CD4-positive, alpha-beta T cell treated with Interferon gamma for 1 hour (primary cell): ENCODE measurements around the gene MYO16.

ENCODE experiments used
- DNase-seq: peaks from one replicate; pipeline ENCODE4 v3.0.0-alpha.2; 2020

Gene MYO16

GRCh38 chr13:109139346-109139745 lies 509.9 kb downstream of the MYO16 start:
- DNase-seq = no peak

- no peak for DNase-seq
Observed at GRCh38 chr13:109140054-109140453, 510.6 kb downstream of the MYO16 start.

GRCh38 chr13:109140479-109141349 lies 511.3 kb downstream of the MYO16 start:
- DNase-seq = no peak

GRCh38 chr13:109141706-109142105 lies 512.3 kb downstream of the MYO16 start:
- no peak for DNase-seq

GRCh38 chr13:109144693-109145437 lies 515.5 kb downstream of the MYO16 start:
- DNase-seq = no peak

GRCh38 chr13:109145631-109146030 lies 516.2 kb downstream of the MYO16 start:
- no peak for DNase-seq

GRCh38 chr13:109146393-109146792 lies 517.0 kb downstream of the MYO16 start:
- DNase-seq = no peak

- no peak for DNase-seq
Observed at GRCh38 chr13:109146912-109147647, 517.7 kb downstream of the MYO16 start.

- DNase-seq = no peak
Observed at GRCh38 chr13:109148243-109148642, 518.8 kb downstream of the MYO16 start.

- DNase-seq = no peak
Observed at GRCh38 chr13:109150696-109151095, 521.3 kb downstream of the MYO16 start.

GRCh38 chr13:109151255-109151654 lies 521.8 kb downstream of the MYO16 start:
- DNase-seq = no peak

- no peak for DNase-seq
Observed at GRCh38 chr13:109151696-109152095, 522.3 kb downstream of the MYO16 start.

- no peak for DNase-seq
Observed at GRCh38 chr13:109152311-109152820, 523.0 kb downstream of the MYO16 start.

- no peak for DNase-seq
Observed at GRCh38 chr13:109152941-109153340, 523.5 kb downstream of the MYO16 start.

GRCh38 chr13:109154146-109154545 lies 524.7 kb downstream of the MYO16 start:
- DNase-seq = no peak

GRCh38 chr13:109154546-109154945 lies 525.1 kb downstream of the MYO16 start:
- no peak for DNase-seq

- DNase-seq = no peak
Observed at GRCh38 chr13:109154966-109155761, 525.8 kb downstream of the MYO16 start.

GRCh38 chr13:109156181-109156935 lies 526.9 kb downstream of the MYO16 start:
- no peak for DNase-seq

GRCh38 chr13:109157275-109157674 lies 527.9 kb downstream of the MYO16 start:
- no peak for DNase-seq

GRCh38 chr13:109158383-109158782 lies 529.0 kb downstream of the MYO16 start:
- no peak for DNase-seq

GRCh38 chr13:109159650-109160309 lies 530.4 kb downstream of the MYO16 start:
- no peak for DNase-seq
